K562 (cell line): Measurements from ENCODE around the gene EYA3. TPM values are rescaled to one million over a fixed set of nuclear protein-coding genes. Genes with fewer than 3 reads are reported as not detected.

Source experiments
- CHD2 ChIP-seq: IDR thresholded peaks from 2 replicates; pipeline ENCODE4 v1.6.1; 2011; ENCODE audit warnings: low read depth, low read length
- FOXA3 ChIP-seq, 2 experiments: fragments of 450-650 bp in 1 of 2; sonication (generic) in 1 of 2; formaldehyde crosslinking; IDR thresholded peaks in 1 of 2; conservative IDR thresholded peaks in 1 of 2; 2 replicates each; pipeline versions ENCODE4 v1.4.0 to v1.8.0; 2020 to 2022; ENCODE audit warnings: mild to moderate bottlenecking in 2 of 2, missing genetic modification reagents in 1 of 2
- KLF16 ChIP-seq: IDR thresholded peaks from 2 replicates; pipeline ENCODE4 v1.6.1; 2016; ENCODE audit warnings: antibody characterized with exemption
- MAFF ChIP-seq: IDR thresholded peaks from 2 replicates; pipeline ENCODE4 v1.6.1; 2012; ENCODE audit warnings: low read length, improper control_type of control experiment
- NBN ChIP-seq: fragments of 450-650 bp; IDR thresholded peaks from 2 replicates; pipeline ENCODE4 v1.6.1; 2016; ENCODE audit warnings: low read depth, mild to moderate bottlenecking
- NCOR1 ChIP-seq: fragments of 450-650 bp; IDR thresholded peaks from 2 replicates; pipeline ENCODE4 v1.6.1; 2016; ENCODE audit warnings: mild to moderate bottlenecking, moderate library complexity
- SMAD4 ChIP-seq: fragments of 250-450 bp; sonication (Bioruptor Pico); conservative IDR thresholded peaks from 2 replicates; pipeline ENCODE4 v1.8.0; 2021; ENCODE audit warnings: inconsistent platforms, mild to moderate bottlenecking, moderate library complexity
- SMC3 ChIP-seq: conservative IDR thresholded peaks from 2 replicates; pipeline ENCODE4 v1.6.1; 2011; ENCODE audit warnings: low read depth, low read length, improper control_type of control experiment; ENCODE audit not compliant: insufficient read depth
- TRIM24 ChIP-seq, 2 experiments: fragments of 450-650 bp; IDR thresholded peaks; 2 replicates each; pipeline ENCODE4 v1.6.1; 2016
- ZBTB2 ChIP-seq: fragments of 450-650 bp; IDR thresholded peaks from 2 replicates; pipeline ENCODE4 v1.6.1; 2016; ENCODE audit warnings: antibody characterized with exemption
- ZBTB8A ChIP-seq: fragments of 450-650 bp; IDR thresholded peaks from 2 replicates; pipeline ENCODE4 v1.6.1; 2018; ENCODE audit warnings: mild to moderate bottlenecking, moderate library complexity; ENCODE audit not compliant: partially characterized antibody
- polyA plus RNA-seq, 8 experiments: library from polyadenylated mRNA; depleted of rRNA in 4 of 8; stranded (reverse) in 5 of 8; unstranded in 3 of 8; fragments of >200 nt; fragmentation: Nextera tagmentation in 2 of 8; fragmentation: Illumina TruSeq in 1 of 8; extraction: Ambion mirVana in 2 of 8; extraction: Trizol in 1 of 8; gene quantifications; 2 replicates each; pipeline versions ENCODE4 v1.2.1 to v1.2.3, GENCODE V29; 2011 to 2014; ENCODE audit warnings: inconsistent platforms in 1 of 8, missing spikeins in 1 of 8
- total RNA-seq, 7 experiments: library from RNA; depleted of rRNA in 6 of 7; stranded (reverse); fragments of >200 nt in 6 of 7; fragmentation: Illumina TruSeq in 2 of 7; extraction: Trizol in 2 of 7; gene quantifications; 2 replicates each; pipeline versions ENCODE4 v1.2.1 to v1.2.3, GENCODE V29; 2011 to 2021; ENCODE audit warnings: low replicate concordance in 1 of 7
- TF ChIP-seq, protein P1 (sequence below), 2 experiments: fragments of 450-650 bp in 1 of 2; sonication (generic) in 1 of 2; formaldehyde crosslinking in 1 of 2; IDR thresholded peaks; 2 replicates each; pipeline versions ENCODE4 v1.7.1 to v1.9.0; 2016 to 2022; ENCODE audit warnings: inconsistent platforms in 1 of 2, mild to moderate bottlenecking in 1 of 2, missing genetic modification reagents in 1 of 2
- TF ChIP-seq, protein P2 (sequence below), 2 experiments: fragments of 150-350 bp in 1 of 2; IDR thresholded peaks; 2 replicates each; pipeline ENCODE4 v1.6.1; 2012 to 2016; ENCODE audit warnings: low read depth in 2 of 2, low read length in 2 of 2, mild to moderate bottlenecking in 1 of 2, moderate library complexity in 1 of 2

EYA3 gene
- total and polyA plus RNA-seq, 9 of the 15 experiments (the other 6 are each of a cell fraction or from before 2014, with no cell fraction given) = 21.7 to 64.0 (median 43.6) TPM

GRCh38 chr1:27979151-27979858 is 109.1 kb downstream of the EYA3 start (continued):
- TF ChIP-seq, protein P1, sequence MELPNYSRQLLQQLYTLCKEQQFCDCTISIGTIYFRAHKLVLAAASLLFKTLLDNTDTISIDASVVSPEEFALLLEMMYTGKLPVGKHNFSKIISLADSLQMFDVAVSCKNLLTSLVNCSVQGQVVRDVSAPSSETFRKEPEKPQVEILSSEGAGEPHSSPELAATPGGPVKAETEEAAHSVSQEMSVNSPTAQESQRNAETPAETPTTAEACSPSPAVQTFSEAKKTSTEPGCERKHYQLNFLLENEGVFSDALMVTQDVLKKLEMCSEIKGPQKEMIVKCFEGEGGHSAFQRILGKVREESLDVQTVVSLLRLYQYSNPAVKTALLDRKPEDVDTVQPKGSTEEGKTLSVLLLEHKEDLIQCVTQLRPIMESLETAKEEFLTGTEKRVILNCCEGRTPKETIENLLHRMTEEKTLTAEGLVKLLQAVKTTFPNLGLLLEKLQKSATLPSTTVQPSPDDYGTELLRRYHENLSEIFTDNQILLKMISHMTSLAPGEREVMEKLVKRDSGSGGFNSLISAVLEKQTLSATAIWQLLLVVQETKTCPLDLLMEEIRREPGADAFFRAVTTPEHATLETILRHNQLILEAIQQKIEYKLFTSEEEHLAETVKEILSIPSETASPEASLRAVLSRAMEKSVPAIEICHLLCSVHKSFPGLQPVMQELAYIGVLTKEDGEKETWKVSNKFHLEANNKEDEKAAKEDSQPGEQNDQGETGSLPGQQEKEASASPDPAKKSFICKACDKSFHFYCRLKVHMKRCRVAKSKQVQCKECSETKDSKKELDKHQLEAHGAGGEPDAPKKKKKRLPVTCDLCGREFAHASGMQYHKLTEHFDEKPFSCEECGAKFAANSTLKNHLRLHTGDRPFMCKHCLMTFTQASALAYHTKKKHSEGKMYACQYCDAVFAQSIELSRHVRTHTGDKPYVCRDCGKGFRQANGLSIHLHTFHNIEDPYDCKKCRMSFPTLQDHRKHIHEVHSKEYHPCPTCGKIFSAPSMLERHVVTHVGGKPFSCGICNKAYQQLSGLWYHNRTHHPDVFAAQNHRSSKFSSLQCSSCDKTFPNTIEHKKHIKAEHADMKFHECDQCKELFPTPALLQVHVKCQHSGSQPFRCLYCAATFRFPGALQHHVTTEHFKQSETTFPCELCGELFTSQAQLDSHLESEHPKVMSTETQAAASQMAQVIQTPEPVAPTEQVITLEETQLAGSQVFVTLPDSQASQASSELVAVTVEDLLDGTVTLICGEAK (IDR thresholded peaks at IDR 0.05) = peak; percentile 29; the same call in 1 of the 2 replicates
- TF ChIP-seq, protein P1 (CRISPR knock-in tag; IDR thresholded peaks at IDR 0.05) = no peak
- TF ChIP-seq ZBTB2 = peak; percentile 61; the same call in 1 of the 2 replicates
- TF ChIP-seq NCOR1 = peak; percentile 92
- TF ChIP-seq, protein P2, sequence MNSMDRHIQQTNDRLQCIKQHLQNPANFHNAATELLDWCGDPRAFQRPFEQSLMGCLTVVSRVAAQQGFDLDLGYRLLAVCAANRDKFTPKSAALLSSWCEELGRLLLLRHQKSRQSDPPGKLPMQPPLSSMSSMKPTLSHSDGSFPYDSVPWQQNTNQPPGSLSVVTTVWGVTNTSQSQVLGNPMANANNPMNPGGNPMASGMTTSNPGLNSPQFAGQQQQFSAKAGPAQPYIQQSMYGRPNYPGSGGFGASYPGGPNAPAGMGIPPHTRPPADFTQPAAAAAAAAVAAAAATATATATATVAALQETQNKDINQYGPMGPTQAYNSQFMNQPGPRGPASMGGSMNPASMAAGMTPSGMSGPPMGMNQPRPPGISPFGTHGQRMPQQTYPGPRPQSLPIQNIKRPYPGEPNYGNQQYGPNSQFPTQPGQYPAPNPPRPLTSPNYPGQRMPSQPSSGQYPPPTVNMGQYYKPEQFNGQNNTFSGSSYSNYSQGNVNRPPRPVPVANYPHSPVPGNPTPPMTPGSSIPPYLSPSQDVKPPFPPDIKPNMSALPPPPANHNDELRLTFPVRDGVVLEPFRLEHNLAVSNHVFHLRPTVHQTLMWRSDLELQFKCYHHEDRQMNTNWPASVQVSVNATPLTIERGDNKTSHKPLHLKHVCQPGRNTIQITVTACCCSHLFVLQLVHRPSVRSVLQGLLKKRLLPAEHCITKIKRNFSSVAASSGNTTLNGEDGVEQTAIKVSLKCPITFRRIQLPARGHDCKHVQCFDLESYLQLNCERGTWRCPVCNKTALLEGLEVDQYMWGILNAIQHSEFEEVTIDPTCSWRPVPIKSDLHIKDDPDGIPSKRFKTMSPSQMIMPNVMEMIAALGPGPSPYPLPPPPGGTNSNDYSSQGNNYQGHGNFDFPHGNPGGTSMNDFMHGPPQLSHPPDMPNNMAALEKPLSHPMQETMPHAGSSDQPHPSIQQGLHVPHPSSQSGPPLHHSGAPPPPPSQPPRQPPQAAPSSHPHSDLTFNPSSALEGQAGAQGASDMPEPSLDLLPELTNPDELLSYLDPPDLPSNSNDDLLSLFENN (IDR thresholded peaks at IDR 0.05; ENCODE audit: low read depth in 2 of 2, low read length in 2 of 2) = peak in 1 of 2 experiments; percentile 92; a peak in 2 of 4 replicates
- TF ChIP-seq FOXA3 (CRISPR knock-in tag; conservative IDR thresholded peaks at IDR 0.05 in 1 of 2, IDR thresholded peaks at IDR 0.05 in 1 of 2) = peak; percentile 100
- TF ChIP-seq TRIM24 (IDR thresholded peaks at IDR 0.05) = peak; percentile 82 to 88
- TF ChIP-seq NBN = peak; percentile 96
- no peak for TF ChIP-seq ZBTB8A
- peak; percentile 92 for TF ChIP-seq MAFF
- peak; percentile 82 for TF ChIP-seq SMC3
- peak; percentile 81; the same call in 1 of the 2 replicates for TF ChIP-seq KLF16
- TF ChIP-seq SMAD4 (CRISPR knock-in tag) = 0 out of 2 replicates have a peak, but pooled peaks have one; percentile 47
- no peak for TF ChIP-seq CHD2
